ENCODE results near the gene CPNE5. TPM values are rescaled to one million over a fixed set of nuclear protein-coding genes. Genes with fewer than 3 reads are reported as not detected.

The CPNE5 gene
- total RNA-seq, 2 experiments from 2014 or later, result 4.0 TPM

GRCh38 chr6:36829919-36830544 lies 9.2 kb downstream of the CPNE5 start:
- Mint-ChIP-seq H3K27me3 (peaks cover 8% of the 10 kb centered on the region), H3K9me3 (peaks cover 3% of the 10 kb centered on the region), H3K4me1 (peaks cover 10% of the 10 kb centered on the region), H3K27ac (no peak overlapping the region), H3K36me3 (ENCODE audit: low read depth) (no peaks in the 10 kb centered on the region), H3K4me3 (no peak overlapping the region)
- ChIA-PET POLR2A (interaction anchor here (1.5 kb wide), 1 partner anchor 18 kb away, joined by 5 read pairs; no protein-coding TSS in a partner anchor), CTCF (interaction anchor here (1.0 kb wide), 1 partner anchor 21 kb away, joined by 3 read pairs; no protein-coding TSS in a partner anchor)
- no peak for DNase-seq

DNA sequence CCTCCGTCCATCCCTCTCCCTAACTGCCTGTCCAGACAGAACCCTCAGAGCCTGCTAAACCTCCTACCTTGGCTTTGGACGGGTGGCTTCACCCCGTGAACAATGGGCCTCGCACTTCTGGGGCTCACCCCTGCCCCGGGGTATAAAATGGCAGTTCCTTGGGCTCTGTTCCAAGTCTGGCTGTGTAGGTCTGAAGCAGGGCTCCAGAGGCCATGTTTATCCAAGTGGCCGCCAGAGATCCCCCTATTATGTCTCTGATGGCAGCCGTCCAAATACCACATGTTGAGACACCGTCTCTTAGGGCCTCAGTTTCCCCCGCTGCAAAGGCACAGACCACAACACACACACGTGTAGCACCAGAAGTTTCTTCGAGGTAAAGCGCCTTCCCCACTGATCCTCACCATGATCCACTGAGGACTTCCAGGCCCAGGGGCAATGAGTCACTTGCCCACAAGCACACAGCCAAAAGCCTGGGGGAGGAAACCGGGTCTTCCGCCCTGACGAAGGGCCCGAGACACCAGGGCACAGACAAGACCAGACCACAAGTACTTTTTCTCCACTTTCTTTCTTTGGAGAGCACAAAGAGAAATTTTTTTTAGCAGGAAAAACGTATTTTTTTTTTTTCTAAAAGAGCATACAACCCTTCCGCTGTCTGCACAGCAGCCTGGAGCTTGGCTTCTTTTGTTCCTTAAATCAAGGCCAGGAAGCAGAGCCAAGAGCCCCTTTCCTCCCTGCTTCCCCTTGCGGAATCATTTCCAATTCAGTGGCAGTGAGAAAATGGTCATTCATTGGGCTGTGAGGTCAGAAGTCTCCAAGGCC lies 11.8 kb downstream of the CPNE5 start:
- peaks cover 8% of the 10 kb centered on the region for H3K27me3 Mint-ChIP-seq
- H3K36me3 Mint-ChIP-seq (ENCODE audit: low read depth), result no peaks in the 10 kb centered on the region
- peaks cover 10% of the 10 kb centered on the region for H3K4me1 Mint-ChIP-seq
- no peak overlapping the region for H3K4me3 Mint-ChIP-seq
- ChIA-PET POLR2A (no interaction called here), CTCF (interaction anchor here (1.1 to 1.5 kb wide), 4 partner anchors 23 to 190 kb away, joined by 4 to 7 read pairs (median 6); no protein-coding TSS in a partner anchor)
- DNase-seq, result peak; percentile 45
- no peak overlapping the region for H3K27ac Mint-ChIP-seq
- no peaks in the 10 kb centered on the region for H3K9me3 Mint-ChIP-seq

GRCh38 chr6:36826520-36827227 lies 12.6 kb downstream of the CPNE5 start:
- Mint-ChIP-seq H3K4me3 (no peak overlapping the region), H3K27me3 (peaks cover 10% of the 10 kb centered on the region), H3K4me1 (peaks cover 13% of the 10 kb centered on the region), H3K36me3 (ENCODE audit: low read depth) (no peaks in the 10 kb centered on the region), H3K27ac (no peak overlapping the region), H3K9me3 (no peaks in the 10 kb centered on the region)
- DNase-seq, result no peak
- ChIA-PET CTCF (interaction anchor here (1.3 to 1.5 kb wide), 2 partner anchors 25 to 60 kb away, joined by 4 to 5 read pairs; no protein-coding TSS in a partner anchor), POLR2A (no interaction called here)

DNA sequence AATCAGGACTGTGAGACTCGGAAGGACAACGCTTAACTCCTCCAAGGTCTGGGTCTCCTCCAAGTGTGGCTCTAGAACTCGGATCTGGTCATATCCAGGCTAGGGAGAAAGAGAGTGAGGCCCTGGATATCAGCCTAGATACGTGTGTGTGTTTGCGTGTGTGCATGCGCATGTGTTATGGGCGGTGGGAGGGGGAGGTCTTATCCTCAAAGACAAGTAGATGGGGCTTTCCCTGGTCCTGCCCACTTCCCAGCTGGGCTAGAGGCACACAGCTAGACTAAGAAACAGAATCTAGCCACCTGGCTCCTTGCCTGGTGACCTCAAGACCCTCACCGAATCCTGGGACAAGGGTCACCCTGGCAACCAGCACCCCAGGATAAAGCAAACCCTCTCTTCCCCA lies 13.2 kb downstream of the CPNE5 start:
- Mint-ChIP-seq H3K36me3 (ENCODE audit: low read depth) (no peaks in the 10 kb centered on the region), H3K9me3 (no peaks in the 10 kb centered on the region), H3K4me1 (peaks cover 18% of the 10 kb centered on the region), H3K27me3 (peaks cover 10% of the 10 kb centered on the region), H3K27ac (no peak overlapping the region), H3K4me3 (no peak overlapping the region)
- ChIA-PET CTCF (interaction anchor here (1.3 to 1.5 kb wide), 2 partner anchors 26 to 59 kb away, joined by 4 to 5 read pairs; no protein-coding TSS in a partner anchor), POLR2A (interaction anchor here (1.7 kb wide), 1 partner anchor 10 kb away, joined by 4 read pairs; no protein-coding TSS in a partner anchor)
- DNase-seq, result no peak

- ChIA-PET POLR2A (interaction anchor here (1.7 kb wide), 1 partner anchor 11 kb away, joined by 4 read pairs; no protein-coding TSS in a partner anchor), CTCF (interaction anchor here (1.3 to 1.5 kb wide), 2 partner anchors 27 to 59 kb away, joined by 4 to 5 read pairs; no protein-coding TSS in a partner anchor)
- DNase-seq, result no peak
- no peaks in the 10 kb centered on the region for H3K36me3 Mint-ChIP-seq (ENCODE audit: low read depth)
- H3K4me3 Mint-ChIP-seq, result no peak overlapping the region
- H3K9me3 Mint-ChIP-seq, result no peaks in the 10 kb centered on the region
- peaks cover 8% of the 10 kb centered on the region for H3K27me3 Mint-ChIP-seq
- H3K27ac Mint-ChIP-seq, result no peak overlapping the region
- peaks cover 21% of the 10 kb centered on the region for H3K4me1 Mint-ChIP-seq
Measured at GRCh38 chr6:36825452-36825851, 13.8 kb downstream of the CPNE5 start.

- Mint-ChIP-seq H3K4me1 (peaks cover 21% of the 10 kb centered on the region), H3K27ac (no peak overlapping the region), H3K4me3 (no peak overlapping the region), H3K36me3 (ENCODE audit: low read depth) (no peaks in the 10 kb centered on the region), H3K9me3 (no peaks in the 10 kb centered on the region), H3K27me3 (peaks cover 7% of the 10 kb centered on the region)
- ChIA-PET POLR2A (interaction anchor here (1.7 kb wide), 1 partner anchor 12 kb away, joined by 4 read pairs; no protein-coding TSS in a partner anchor), CTCF (no interaction called here)
- DNase-seq, result no peak
Measured at GRCh38 chr6:36824253-36824652, 15.0 kb downstream of the CPNE5 start.

DNA sequence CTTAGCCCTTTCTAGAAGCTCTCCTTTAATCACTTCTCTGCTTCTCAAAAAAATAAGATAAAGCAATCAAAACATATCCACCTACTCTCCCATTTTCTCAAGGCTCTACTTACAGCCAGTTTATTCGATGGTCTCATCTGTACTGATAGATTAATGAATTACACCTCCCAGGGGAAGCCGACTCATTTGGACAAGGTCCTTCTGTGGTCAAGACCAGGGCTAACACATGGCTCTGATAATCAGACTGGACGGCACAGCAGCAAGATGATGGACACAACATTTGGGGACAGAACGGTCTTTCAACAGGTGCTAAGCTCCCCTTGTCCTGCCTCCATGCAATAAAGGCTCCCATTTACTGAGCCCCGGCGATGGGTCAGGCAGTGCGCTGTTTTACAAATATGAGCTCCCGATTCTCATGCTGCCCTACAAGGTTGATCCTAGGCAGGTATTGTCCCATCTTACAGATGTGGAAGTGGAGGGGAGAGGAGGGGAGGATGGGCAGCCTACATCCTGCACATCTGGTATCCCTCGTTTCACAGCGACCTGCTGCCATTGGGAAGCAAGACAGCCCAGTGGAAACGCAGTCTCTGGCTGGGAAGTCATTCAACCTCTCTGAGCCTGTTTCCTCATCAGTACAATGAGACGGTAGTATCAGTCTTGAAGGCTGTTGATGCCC lies 15.7 kb downstream of the CPNE5 start:
- ChIA-PET CTCF (no interaction called here), POLR2A (no interaction called here)
- no peak overlapping the region for H3K27ac Mint-ChIP-seq
- no peaks in the 10 kb centered on the region for H3K36me3 Mint-ChIP-seq (ENCODE audit: low read depth)
- H3K9me3 Mint-ChIP-seq, result no peaks in the 10 kb centered on the region
- no peak overlapping the region for H3K4me3 Mint-ChIP-seq
- DNase-seq, result no peak
- H3K4me1 Mint-ChIP-seq, result peaks cover 21% of the 10 kb centered on the region
- H3K27me3 Mint-ChIP-seq, result peaks cover 7% of the 10 kb centered on the region

GRCh38 chr6:36822506-36823269 lies 16.6 kb downstream of the CPNE5 start:
- no peak overlapping the region for H3K4me3 Mint-ChIP-seq

GRCh38 chr6:36821581-36822335 lies 17.5 kb downstream of the CPNE5 start:
- no peak overlapping the region for H3K4me3 Mint-ChIP-seq
- H3K27ac Mint-ChIP-seq, result no peak overlapping the region
- no peaks in the 10 kb centered on the region for H3K36me3 Mint-ChIP-seq (ENCODE audit: low read depth)
- peak; percentile 26 for DNase-seq
- no peaks in the 10 kb centered on the region for H3K9me3 Mint-ChIP-seq
- H3K27me3 Mint-ChIP-seq, result peaks cover 11% of the 10 kb centered on the region
- H3K4me1 Mint-ChIP-seq, result peaks cover 11% of the 10 kb centered on the region
- ChIA-PET CTCF (no interaction called here), POLR2A (no interaction called here)

More at GRCh38 chr6:36822506-36823269, 16.6 kb downstream of the CPNE5 start:
- H3K27me3 Mint-ChIP-seq, result peaks cover 7% of the 10 kb centered on the region
- H3K36me3 Mint-ChIP-seq (ENCODE audit: low read depth), result no peaks in the 10 kb centered on the region
- no peak for DNase-seq
- H3K4me1 Mint-ChIP-seq, result peaks cover 18% of the 10 kb centered on the region
- H3K27ac Mint-ChIP-seq, result no peak overlapping the region
- CTCF ChIA-PET, result no interaction called here
- H3K9me3 Mint-ChIP-seq, result no peaks in the 10 kb centered on the region
- POLR2A ChIA-PET, result no interaction called here

DNA sequence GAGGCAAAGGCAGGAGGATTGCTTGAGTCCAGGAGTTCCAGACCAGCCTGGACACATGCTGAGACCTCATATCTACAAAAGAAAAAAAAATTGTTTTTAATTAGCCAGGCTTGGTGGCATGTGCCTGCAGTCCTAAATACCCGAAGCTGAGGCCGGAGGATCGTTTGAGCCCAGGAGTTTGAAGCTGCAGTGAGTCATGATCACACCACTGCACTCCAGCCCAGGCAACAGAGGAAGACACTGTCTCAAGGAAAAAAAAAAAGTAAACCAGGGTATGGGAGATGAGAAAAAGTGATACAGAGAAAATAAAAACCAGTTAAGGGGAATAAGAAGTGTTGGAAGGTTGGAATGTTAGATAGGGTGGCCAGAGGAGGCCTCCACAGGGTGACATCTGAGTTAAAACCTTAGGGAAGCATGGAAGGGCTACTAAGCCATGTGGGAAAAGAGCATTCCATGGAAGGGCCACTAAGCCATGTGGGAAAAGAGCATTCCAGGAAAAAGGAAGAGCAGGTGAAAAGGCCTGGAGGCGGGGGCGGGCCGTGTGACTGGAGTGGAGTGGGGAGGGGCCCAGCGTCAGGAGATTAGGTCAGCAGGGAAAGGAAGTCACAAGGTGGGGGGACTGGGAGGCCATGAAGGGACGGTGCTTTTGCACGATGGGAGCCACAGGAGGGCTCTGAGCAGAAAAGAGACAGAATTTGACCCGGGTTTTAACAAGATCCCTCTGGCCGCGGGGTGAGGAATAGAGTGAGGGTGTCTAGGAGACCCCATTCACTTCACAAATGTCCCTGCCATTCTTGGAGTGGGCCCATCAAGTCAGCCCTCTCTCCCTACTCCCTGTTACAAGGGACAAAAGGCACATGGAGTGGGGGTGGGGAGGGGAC lies 18.3 kb downstream of the CPNE5 start:
- H3K27ac Mint-ChIP-seq, result no peak overlapping the region
- ChIA-PET CTCF (no interaction called here), POLR2A (no interaction called here)
- peaks cover 11% of the 10 kb centered on the region for H3K4me1 Mint-ChIP-seq
- H3K36me3 Mint-ChIP-seq (ENCODE audit: low read depth), result no peaks in the 10 kb centered on the region
- H3K4me3 Mint-ChIP-seq, result no peak overlapping the region
- H3K27me3 Mint-ChIP-seq, result peaks cover 8% of the 10 kb centered on the region
- no peaks in the 10 kb centered on the region for H3K9me3 Mint-ChIP-seq
- no peak for DNase-seq

DNA sequence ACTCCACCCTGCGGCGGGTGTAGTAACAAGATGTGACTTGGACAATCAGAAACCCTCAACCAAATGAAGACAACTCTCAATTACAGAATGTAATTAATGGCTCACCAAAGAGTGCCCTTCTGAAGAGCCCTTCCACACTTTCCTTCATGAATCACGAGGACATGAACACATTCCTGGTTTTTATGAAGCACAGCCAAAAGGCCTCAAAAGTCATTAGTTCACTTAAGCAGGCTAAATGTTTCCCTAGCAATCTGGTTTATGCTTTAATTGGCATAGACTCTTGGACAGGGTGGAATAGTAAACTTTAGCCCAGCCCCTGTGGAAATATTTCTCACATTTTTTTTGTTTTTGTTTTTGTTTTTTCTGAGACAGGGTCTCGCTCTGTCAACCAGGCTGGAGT lies 20.5 kb downstream of the CPNE5 start:
- ChIA-PET CTCF (no interaction called here), POLR2A (no interaction called here)
- Mint-ChIP-seq H3K27ac (no peak overlapping the region), H3K27me3 (peaks cover 6% of the 10 kb centered on the region), H3K4me1 (peaks cover 11% of the 10 kb centered on the region), H3K36me3 (ENCODE audit: low read depth) (no peaks in the 10 kb centered on the region), H3K9me3 (no peaks in the 10 kb centered on the region), H3K4me3 (no peak overlapping the region)
- no peak for DNase-seq

All from activated CD4-positive, alpha-beta memory T cell treated with anti-CD3 and anti-CD28 coated beads, Interleukin-2, amount 10 ng/mL, durations not matched to agents 7 days and 5 days (primary cell).